ENCODE results near the gene GPR146.

DNA sequence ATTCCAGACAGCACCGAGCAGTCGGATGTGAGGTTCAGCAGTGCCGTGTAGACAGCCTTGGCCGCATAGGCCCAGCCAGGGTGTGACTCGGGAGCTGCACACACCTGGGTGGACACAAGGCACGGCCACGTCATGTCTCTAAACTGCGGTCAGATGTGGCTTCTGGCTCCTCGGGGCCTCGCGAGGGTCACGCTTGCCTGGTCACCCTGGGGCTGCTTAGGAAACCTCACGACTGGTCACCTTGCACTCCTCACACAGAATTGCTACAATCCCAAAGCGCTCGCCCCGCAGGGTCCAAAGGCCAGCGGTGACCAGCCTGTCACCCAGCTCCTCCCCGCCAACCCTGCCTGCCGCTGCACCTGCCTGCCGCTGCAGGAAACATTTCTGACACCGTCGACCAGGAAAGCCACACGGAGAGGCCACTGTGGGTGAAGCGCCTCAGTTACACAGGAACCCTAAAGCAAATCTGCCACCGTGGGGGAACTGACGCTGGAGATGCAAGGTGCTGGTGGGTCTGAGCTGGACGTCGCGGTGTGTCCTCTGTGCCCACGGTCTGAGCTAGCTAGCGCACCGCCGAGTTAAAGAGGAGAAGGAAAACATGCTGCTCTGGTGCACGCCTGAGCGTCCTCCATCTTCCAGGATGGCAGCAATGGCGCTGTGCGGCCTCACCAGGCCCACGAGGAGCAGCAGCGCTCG, 48.6 kb downstream of the GPR146 start:
- TF ChIP-seq CTCF (conservative IDR thresholded peaks at IDR 0.05; ENCODE audit: low read depth, low read length) (no peak), EZH2 (IDR thresholded peaks at IDR 0.05; ENCODE audit: borderline replicate concordance, low read depth, low read length, poor library complexity, severe bottlenecking) (no peak)

All from A673 (cell line).